22Rv1 (cell line): ENCODE data around the gene SMARCA5.

ENCODE experiments used
- ZFX ChIP-seq: fragments of 450-650 bp; IDR thresholded peaks from 2 replicates; pipeline ENCODE4 v1.6.1; 2017; ENCODE audit warnings: antibody characterized with exemption, borderline replicate concordance
- TF ChIP-seq, protein P1 (sequence below): fragments of 450-650 bp; IDR thresholded peaks from 2 replicates; pipeline ENCODE4 v1.5.1; 2017; ENCODE audit warnings: mild to moderate bottlenecking

DNA sequence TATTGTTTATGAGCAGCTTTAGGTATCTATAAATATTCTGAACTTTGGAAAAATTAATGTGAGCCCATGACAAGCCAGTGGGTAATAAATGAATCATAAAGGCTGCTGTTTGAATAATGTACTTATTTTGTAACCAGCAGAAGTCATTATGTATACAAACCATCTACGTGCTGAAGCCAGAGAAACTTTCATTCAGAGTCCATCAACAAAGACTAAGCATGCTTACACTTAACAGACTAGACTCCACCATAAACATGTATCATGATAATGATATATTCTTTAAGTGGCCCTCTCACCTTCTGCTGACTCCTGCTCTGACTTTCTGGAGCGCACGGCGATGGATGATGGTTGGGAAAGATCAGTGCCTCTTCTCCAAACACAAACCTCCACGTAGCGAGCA is 72.0 kb downstream of the SMARCA5 start:
- TF ChIP-seq, protein P1, sequence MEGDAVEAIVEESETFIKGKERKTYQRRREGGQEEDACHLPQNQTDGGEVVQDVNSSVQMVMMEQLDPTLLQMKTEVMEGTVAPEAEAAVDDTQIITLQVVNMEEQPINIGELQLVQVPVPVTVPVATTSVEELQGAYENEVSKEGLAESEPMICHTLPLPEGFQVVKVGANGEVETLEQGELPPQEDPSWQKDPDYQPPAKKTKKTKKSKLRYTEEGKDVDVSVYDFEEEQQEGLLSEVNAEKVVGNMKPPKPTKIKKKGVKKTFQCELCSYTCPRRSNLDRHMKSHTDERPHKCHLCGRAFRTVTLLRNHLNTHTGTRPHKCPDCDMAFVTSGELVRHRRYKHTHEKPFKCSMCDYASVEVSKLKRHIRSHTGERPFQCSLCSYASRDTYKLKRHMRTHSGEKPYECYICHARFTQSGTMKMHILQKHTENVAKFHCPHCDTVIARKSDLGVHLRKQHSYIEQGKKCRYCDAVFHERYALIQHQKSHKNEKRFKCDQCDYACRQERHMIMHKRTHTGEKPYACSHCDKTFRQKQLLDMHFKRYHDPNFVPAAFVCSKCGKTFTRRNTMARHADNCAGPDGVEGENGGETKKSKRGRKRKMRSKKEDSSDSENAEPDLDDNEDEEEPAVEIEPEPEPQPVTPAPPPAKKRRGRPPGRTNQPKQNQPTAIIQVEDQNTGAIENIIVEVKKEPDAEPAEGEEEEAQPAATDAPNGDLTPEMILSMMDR: no peak
- TF ChIP-seq ZFX: no peak
